Right lobe of liver (tissue), 6 donors: ENCODE results near the gene G0S2. TPM values are rescaled to one million over a fixed set of nuclear protein-coding genes. Genes with fewer than 3 reads are reported as not detected.
A peak's percentile ranks its signal among the peaks of the same experiment; 100 is the strongest.
"Not testable (repeated sequence)": the region's sequence is repeated elsewhere in the genome, so short reads cannot be mapped to it uniquely, and the experiment has no call there.

Experiments used
- ATAC-seq, 4 donors: fragments of 200-7000 bp; cut with Tn5 transposase; one replicate each; pipeline ENCODE4 v1.9.1; 2020; ENCODE audit warnings: mild to moderate bottlenecking in 4 of 4, moderate library complexity in 4 of 4
- DNase-seq, 3 donors: peaks; one replicate each; pipeline ENCODE4 v3.0.0-alpha.2; 2020
- H3K27ac ChIP-seq, 3 donors: fragments of 200-600 bp; one replicate each; pipeline ENCODE4 v1.8.0; 2022
- H3K27me3 ChIP-seq, 2 donors: fragments of 200-600 bp; one replicate each; pipeline ENCODE4 v1.8.0; 2022
- H3K36me3 ChIP-seq, 4 donors: fragments of 200-600 bp; sonication (generic) in 1 of 4; one replicate each; pipeline versions ENCODE4 v1.5.1 to v1.8.0; 2017 to 2022; ENCODE audit warnings: control low read depth in 1 of 4
- H3K4me1 ChIP-seq, 4 donors: fragments of 200-600 bp; sonication (generic) in 1 of 4; one replicate each; pipeline versions ENCODE4 v1.5.1 to v1.8.0; 2017 to 2022; ENCODE audit warnings: control low read depth in 1 of 4
- H3K4me3 ChIP-seq, 3 donors: fragments of 200-600 bp; one replicate each; pipeline ENCODE4 v1.8.0; 2022
- H3K9me3 ChIP-seq, 4 donors: fragments of 200-600 bp; sonication (generic) in 1 of 4; one replicate each; pipeline versions ENCODE4 v1.5.1 to v1.8.0; 2017 to 2022; ENCODE audit warnings: control low read depth in 1 of 4
- POLR2A ChIP-seq: fragments of 450-650 bp; IDR thresholded peaks from one replicate; pipeline ENCODE4 v1.6.1; 2017; ENCODE audit warnings: antibody characterized with exemption, mild to moderate bottlenecking
- WGBS: methylation state at CpG from one replicate; pipeline ENCODE4 v1.1.6; 2018; ENCODE audit warnings: low coverage, low lambda C conversion rate; ENCODE audit not compliant: insufficient coverage; ENCODE audit errors: missing lambda C conversion rate; 5-methylcytosine and 5-hydroxymethylcytosine counted together
- intact Hi-C, 2 donors: fragments of 100-400 bp; cut with DNase I; formaldehyde crosslinking; loops; one replicate each; pipeline versions ENCODE4 v1.11.2 to v1.14.1; 2022
- total RNA-seq, 6 experiments: library from RNA; depleted of rRNA in 2 of 6; stranded (reverse); fragments of >200 nt in 2 of 6; fragmentation: NEBNext Ultra II Directional in 3 of 6; extraction: Animal tissue kit (Norgen Biotek cat#: 25700) in 3 of 6; gene quantifications; one replicate each; pipeline versions ENCODE4 v1.1.0 to v1.2.4, GENCODE V29; 2016 to 2023
- TF ChIP-seq, protein P1 (sequence below), 4 donors: fragments of 200-600 bp in 3 of 4; fragments of 450-650 bp in 1 of 4; IDR thresholded peaks; one replicate each; pipeline versions ENCODE4 v1.5.1 to v1.8.0; 2016 to 2022; ENCODE audit warnings: antibody characterized with exemption in 4 of 4, mild to moderate bottlenecking in 2 of 4
- donor health status: DM: no; HTN: yes; CAD: no.
- donor health status: DM: no; HTN: no; CAD: no.
- donor health status: DM: no; HTN: no; CAD: no.
- donor health status: DM: no; HTN: yes; CAD: no.
- donor health status: DM: no; HTN: yes; CAD: no.

The G0S2 gene
- total RNA-seq, 6 experiments from 2014 or later: 36.9 to 749 (median 247) TPM

DNA sequence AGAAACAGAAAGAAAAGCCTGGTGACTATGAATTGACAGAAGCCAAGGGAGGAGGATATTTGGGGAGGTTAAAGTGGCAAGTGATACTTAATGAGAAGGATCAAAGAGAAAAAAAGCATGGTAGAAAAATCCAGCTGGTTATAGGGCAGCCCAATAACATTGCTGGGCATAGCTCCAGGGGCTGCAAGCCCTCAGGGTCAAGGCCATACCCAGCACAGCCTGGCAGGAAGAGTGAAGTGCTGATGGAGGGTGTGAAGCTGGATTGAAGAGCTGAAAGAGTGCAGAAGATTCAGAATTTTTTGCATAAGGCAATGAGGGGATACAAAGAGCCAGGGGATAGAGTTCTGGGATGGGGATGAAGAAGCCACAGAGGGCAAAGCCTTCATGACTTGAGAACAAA lies 21.5 kb downstream of the G0S2 start:
- peak; percentile 76 to 91 (median 88) for ATAC-seq
- Histone ChIP-seq H3K9me3 (no peaks in the 10 kb centered on the region), H3K27ac (peak overlapping the region in 2 of 3 donors; percentile 22 to 45), H3K27me3 (no peaks in the 10 kb centered on the region), H3K4me1 (peaks cover 0 to 30% (median 9%) of the 10 kb centered on the region in 4 donors), H3K4me3 (no peak overlapping the region), H3K36me3 (no peaks in the 10 kb centered on the region)
- intact Hi-C loops: loop anchor here in 1 of 2 donors (10.0 kb wide), 1 partner anchor 48 kb away; no protein-coding TSS in a partner anchor
- peak; percentile 52 to 78 (median 76) for DNase-seq
- TF ChIP-seq, protein P1, sequence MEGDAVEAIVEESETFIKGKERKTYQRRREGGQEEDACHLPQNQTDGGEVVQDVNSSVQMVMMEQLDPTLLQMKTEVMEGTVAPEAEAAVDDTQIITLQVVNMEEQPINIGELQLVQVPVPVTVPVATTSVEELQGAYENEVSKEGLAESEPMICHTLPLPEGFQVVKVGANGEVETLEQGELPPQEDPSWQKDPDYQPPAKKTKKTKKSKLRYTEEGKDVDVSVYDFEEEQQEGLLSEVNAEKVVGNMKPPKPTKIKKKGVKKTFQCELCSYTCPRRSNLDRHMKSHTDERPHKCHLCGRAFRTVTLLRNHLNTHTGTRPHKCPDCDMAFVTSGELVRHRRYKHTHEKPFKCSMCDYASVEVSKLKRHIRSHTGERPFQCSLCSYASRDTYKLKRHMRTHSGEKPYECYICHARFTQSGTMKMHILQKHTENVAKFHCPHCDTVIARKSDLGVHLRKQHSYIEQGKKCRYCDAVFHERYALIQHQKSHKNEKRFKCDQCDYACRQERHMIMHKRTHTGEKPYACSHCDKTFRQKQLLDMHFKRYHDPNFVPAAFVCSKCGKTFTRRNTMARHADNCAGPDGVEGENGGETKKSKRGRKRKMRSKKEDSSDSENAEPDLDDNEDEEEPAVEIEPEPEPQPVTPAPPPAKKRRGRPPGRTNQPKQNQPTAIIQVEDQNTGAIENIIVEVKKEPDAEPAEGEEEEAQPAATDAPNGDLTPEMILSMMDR (IDR thresholded peaks at IDR 0.05): no peak
- no peak for TF ChIP-seq POLR2A

DNA sequence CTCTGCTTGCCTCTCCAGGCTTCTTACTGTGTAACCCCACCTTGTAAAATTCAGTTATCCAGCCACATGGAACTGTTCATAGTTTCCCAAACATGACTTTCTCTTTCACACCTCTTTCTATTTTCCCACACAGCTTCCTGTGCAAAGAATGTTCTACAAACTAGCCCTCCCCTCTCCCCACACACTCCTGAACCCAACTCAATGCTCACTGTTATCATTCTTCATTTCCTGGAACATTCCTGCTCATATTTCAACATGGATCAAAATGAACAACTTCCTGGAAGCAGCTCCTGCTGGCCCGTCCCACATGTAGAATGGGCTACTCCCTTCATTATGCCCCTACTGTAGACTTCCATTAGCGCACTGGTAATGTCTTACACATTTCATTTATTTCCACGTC lies 21.9 kb downstream of the G0S2 start:
- no peak for TF ChIP-seq POLR2A
- TF ChIP-seq, protein P1 (IDR thresholded peaks at IDR 0.05): no peak
- DNase-seq: no peak
- Histone ChIP-seq H3K4me1 (peaks cover 0 to 33% (median 9%) of the 10 kb centered on the region in 4 donors), H3K27ac (peak overlapping the region in 2 of 3 donors; percentile 22 to 45), H3K4me3 (no peak overlapping the region), H3K27me3 (no peaks in the 10 kb centered on the region), H3K36me3 (no peaks in the 10 kb centered on the region), H3K9me3 (no peaks in the 10 kb centered on the region)
- ATAC-seq: peak in 1 of 4 donors; percentile 72
- 76% methylated on average over 3 of the region's 3 CpGs for WGBS
- intact Hi-C loops: loop anchor here in 1 of 2 donors (10.0 kb wide), 1 partner anchor 48 kb away; no protein-coding TSS in a partner anchor

DNA sequence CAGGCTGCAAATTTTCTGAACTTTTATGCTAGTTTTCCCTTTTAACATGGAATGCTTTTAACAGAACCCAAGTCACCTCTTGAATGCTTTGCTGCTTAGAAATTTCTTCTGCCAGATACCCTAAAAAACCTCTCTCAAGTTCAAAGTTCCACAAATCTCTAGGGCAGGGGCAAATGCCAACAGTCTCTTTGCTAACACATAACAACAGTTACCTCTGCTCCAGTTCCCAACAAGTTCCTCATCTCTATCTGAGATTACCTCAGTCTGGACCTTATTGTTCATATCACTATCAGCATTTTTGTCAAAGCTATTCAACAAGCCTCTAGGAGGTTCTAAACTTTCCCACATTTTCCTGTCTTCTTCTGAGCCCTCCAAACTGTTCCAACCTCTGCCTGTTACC lies 25.5 kb downstream of the G0S2 start:
- H3K9me3 ChIP-seq, H3K4me3 ChIP-seq, H3K36me3 ChIP-seq, H3K27me3 ChIP-seq, DNase-seq, intact Hi-C loops, ATAC-seq: not testable (repeated sequence)
- H3K27ac ChIP-seq: peak overlapping the region in 2 of 3 donors; percentile 60 to 77
- peaks cover 0 to 30% (median 11%) of the 10 kb centered on the region in 4 donors for H3K4me1 ChIP-seq

DNA sequence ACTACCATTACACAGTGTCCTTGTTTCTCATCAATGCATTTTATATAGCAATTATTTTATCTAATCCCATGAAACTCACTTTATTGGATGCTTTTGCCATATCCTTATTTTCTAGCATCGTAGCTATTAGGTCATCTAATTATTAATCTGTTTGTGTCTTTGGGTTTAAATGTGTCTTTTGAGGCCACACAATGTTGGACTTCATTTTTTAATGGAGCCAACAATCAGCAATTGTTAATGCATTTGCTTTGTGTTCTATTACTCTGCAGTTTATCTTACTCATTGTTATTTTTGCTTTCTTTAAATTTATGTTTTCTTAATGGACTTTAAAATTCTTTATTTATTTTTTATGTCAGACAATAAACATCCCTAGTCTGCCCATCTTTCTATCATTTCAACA lies 27.6 kb downstream of the G0S2 start:
- Histone ChIP-seq H3K27me3 (no peaks in the 10 kb centered on the region), H3K9me3 (no peaks in the 10 kb centered on the region), H3K4me1 (peaks cover 0 to 36% (median 11%) of the 10 kb centered on the region in 4 donors), H3K27ac (no peak overlapping the region), H3K36me3 (peaks cover 0 to 8% (median 4%) of the 10 kb centered on the region in 4 donors), H3K4me3 (no peak overlapping the region)
- DNase-seq: no peak
- intact Hi-C loops: no loop called here
- no peak for TF ChIP-seq POLR2A
- TF ChIP-seq, protein P1 (IDR thresholded peaks at IDR 0.05): no peak
- ATAC-seq: no peak
- WGBS: 100% methylated on average over 1 of the region's 1 CpG

DNA sequence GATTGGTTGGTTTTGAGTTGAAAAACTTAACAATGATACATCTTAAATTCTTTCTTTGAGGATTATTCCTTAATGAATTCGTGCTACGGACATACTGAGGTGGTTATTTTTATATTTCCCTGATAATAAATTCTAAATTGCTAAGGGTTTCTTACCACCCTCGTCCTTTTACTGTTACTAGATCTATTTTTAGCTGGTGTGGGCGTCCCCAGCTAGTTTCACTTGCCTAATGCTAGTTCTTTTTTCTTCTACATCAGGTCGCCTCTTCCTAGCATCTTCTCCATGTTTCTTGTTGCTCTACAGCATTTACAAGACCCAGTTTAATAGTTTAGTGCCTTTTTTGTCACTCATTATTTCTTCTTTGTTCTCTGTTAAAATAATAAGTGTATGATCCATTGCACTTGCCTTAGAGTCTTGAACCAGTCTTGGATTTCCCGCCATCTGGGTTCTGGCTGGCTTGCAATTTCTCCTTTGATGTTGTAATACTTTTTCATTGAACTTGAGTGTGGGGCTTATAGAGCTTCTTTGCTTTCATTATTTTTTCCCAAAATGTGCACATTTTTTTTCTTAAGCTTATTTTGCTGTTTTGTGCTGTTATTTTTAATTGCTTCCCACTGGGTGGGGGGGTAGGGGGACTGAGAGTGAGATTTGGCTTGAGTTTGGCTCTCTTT lies 28.8 kb downstream of the G0S2 start:
- Histone ChIP-seq H3K9me3 (no peaks in the 10 kb centered on the region), H3K27ac (peak overlapping the region in 2 of 3 donors; percentile 98), H3K4me3 (no peak overlapping the region), H3K36me3 (peaks cover 0 to 13% (median 4%) of the 10 kb centered on the region in 4 donors), H3K4me1 (peaks cover 0 to 38% (median 11%) of the 10 kb centered on the region in 4 donors), H3K27me3 (no peaks in the 10 kb centered on the region)
- TF ChIP-seq POLR2A: no peak
- TF ChIP-seq, protein P1 (IDR thresholded peaks at IDR 0.05): no peak
- WGBS: 42% methylated on average over 6 of the region's 6 CpGs
- ATAC-seq: no peak
- intact Hi-C loops: no loop called here
- DNase-seq: no peak
